H1 (cell line): ENCODE measurements around the gene SLC25A38. TPM values are rescaled to one million over a fixed set of nuclear protein-coding genes. Genes with fewer than 3 reads are reported as not detected.

ENCODE experiments used
- CTCF ChIA-PET: fragments of 300-600 bp; sonication (Branson Sonifier 250); formaldehyde crosslinking; loops from one replicate; lab custom pipeline; 2021; ENCODE audit not compliant: partially characterized antibody; lab: Charles Lee
- POLR2A ChIA-PET: fragments of 300-600 bp; sonication (Branson Sonifier 250); formaldehyde crosslinking; loops from one replicate; lab custom pipeline; 2021; ENCODE audit warnings: inconsistent platforms; ENCODE audit not compliant: partially characterized antibody; lab: Charles Lee
- DNase-seq, 2 experiments: peaks; one replicate each; pipeline versions ENCODE4 v3.0.0 to v3.0.0-alpha.2; 2010 to 2022; ENCODE audit warnings: low spot score in 2 of 2, low read depth in 1 of 2, mixed read lengths in 1 of 2
- FAIRE-seq: peaks from 2 replicates; lab custom pipeline; 2011; peaks lifted over from hg19 to GRCh38; lab: Jason Lieb, UNC
- H2AFZ ChIP-seq: 2 replicates; pipeline ENCODE4 v1.8.1; 2012; ENCODE audit warnings: low read length, inconsistent platforms
- H2AK5ac ChIP-seq: 2 replicates; pipeline ENCODE4 v1.6.1; 2013; ENCODE audit warnings: low read depth, low read length
- H2BK120ac ChIP-seq: replicated peaks from 2 replicates; pipeline ENCODE3; 2013; ENCODE audit warnings: low read depth, low read length, inconsistent platforms
- H2BK12ac ChIP-seq: 2 replicates; pipeline ENCODE4 v1.6.1; 2013; ENCODE audit warnings: low read depth, low read length
- H2BK15ac ChIP-seq: 2 replicates; pipeline ENCODE4 v1.6.1; 2013; ENCODE audit warnings: low read length
- H2BK20ac ChIP-seq: 2 replicates; pipeline ENCODE4 v1.6.1; 2013; ENCODE audit warnings: low read length
- H2BK5ac ChIP-seq: 2 replicates; pipeline ENCODE4 v1.6.1; 2013; ENCODE audit warnings: low read depth, low read length
- H3K14ac ChIP-seq: 2 replicates; pipeline ENCODE4 v1.6.1; 2013; ENCODE audit warnings: inconsistent platforms; ENCODE audit not compliant: insufficient read length
- H3K18ac ChIP-seq: 2 replicates; pipeline ENCODE4 v1.6.1; 2013; ENCODE audit warnings: low read length; ENCODE audit errors: extremely low read depth
- H3K23ac ChIP-seq: 2 replicates; pipeline ENCODE4 v1.6.1; 2013; ENCODE audit warnings: inconsistent platforms; ENCODE audit not compliant: insufficient read length
- H3K23me2 ChIP-seq: 2 replicates; pipeline ENCODE4 v1.6.1; 2013; ENCODE audit warnings: low read depth, low read length
- H3K27ac ChIP-seq: 2 replicates; pipeline ENCODE4 v1.6.1; 2011; ENCODE audit warnings: low read depth, low read length, inconsistent platforms
- H3K27me3 ChIP-seq, 4 experiments: replicated peaks in 1 of 4; 1 replicate in 1 of 4; 2 replicates in 3 of 4; pipeline versions ENCODE4 v1.6.1 to v1.8.1; 2011 to 2013; ENCODE audit warnings: low read length in 3 of 4, mild to moderate bottlenecking in 3 of 4, inconsistent platforms in 2 of 4, mixed read lengths in 2 of 4, moderate library complexity in 1 of 4; ENCODE audit not compliant: control insufficient read depth in 3 of 4, insufficient read depth in 3 of 4; ENCODE audit errors: extremely low read depth in 1 of 4
- H3K36me3 ChIP-seq, 4 experiments: 2 replicates each; pipeline versions ENCODE4 v1.6.1 to v1.8.1; 2011 to 2013; ENCODE audit warnings: mild to moderate bottlenecking in 4 of 4, low read length in 3 of 4, moderate library complexity in 2 of 4, control low read depth in 1 of 4, inconsistent platforms in 1 of 4; ENCODE audit not compliant: insufficient read depth in 4 of 4, control insufficient read depth in 2 of 4
- H3K4ac ChIP-seq: replicated peaks from 2 replicates; pipeline ENCODE3; 2013; ENCODE audit warnings: low read length, low read depth, mixed read lengths, inconsistent platforms; ENCODE audit not compliant: insufficient read length
- H3K4me1 ChIP-seq, 4 experiments: replicated peaks in 1 of 4; 1 replicate in 1 of 4; 2 replicates in 3 of 4; pipeline versions ENCODE4 v1.6.1 to v1.8.1; 2011 to 2013; ENCODE audit warnings: low read length in 3 of 4, inconsistent platforms in 2 of 4, mixed read lengths in 1 of 4; ENCODE audit not compliant: insufficient read depth in 4 of 4, control insufficient read depth in 3 of 4
- H3K4me2 ChIP-seq, 2 experiments: 2 replicates each; pipeline versions ENCODE4 v1.6.1 to v1.8.1; 2011 to 2013; ENCODE audit warnings: low read depth in 2 of 2, low read length in 2 of 2, control low read depth in 1 of 2, inconsistent platforms in 1 of 2, mild to moderate bottlenecking in 1 of 2; ENCODE audit not compliant: insufficient read depth in 1 of 2
- H3K4me3 ChIP-seq, 4 experiments: fragments of 200-600, 300-600 bp in 1 of 4; sonication (generic), shearing (Covaris generic), sonication (Bioruptor Twin) in 1 of 4; 2 replicates each; pipeline versions ENCODE4 v1.5.1 to v1.8.1; 2011 to 2016; ENCODE audit warnings: low read length in 4 of 4, low read depth in 3 of 4, control low read depth in 2 of 4, inconsistent platforms in 2 of 4, mild to moderate bottlenecking in 2 of 4, mixed read lengths in 1 of 4, moderate library complexity in 1 of 4; ENCODE audit not compliant: insufficient read depth in 2 of 4; ENCODE audit errors: extremely low read depth in 1 of 4
- H3K56ac ChIP-seq: replicated peaks from 2 replicates; pipeline ENCODE3; 2013; ENCODE audit warnings: low read depth, mild to moderate bottlenecking, mixed read lengths, low read length, inconsistent platforms; ENCODE audit not compliant: insufficient read length
- H3K79me1 ChIP-seq: 2 replicates; pipeline ENCODE4 v1.6.1; 2013; ENCODE audit warnings: low read depth, low read length, control low read depth
- H3K79me2 ChIP-seq, 2 experiments: 2 replicates each; pipeline versions ENCODE4 v1.6.1 to v1.8.1; 2012 to 2013; ENCODE audit warnings: low read length in 2 of 2, mild to moderate bottlenecking in 2 of 2, inconsistent platforms in 1 of 2; ENCODE audit not compliant: insufficient read depth in 2 of 2, control insufficient read depth in 1 of 2
- H3K9ac ChIP-seq, 4 experiments: replicated peaks in 1 of 4; 1 replicate in 1 of 4; 2 replicates in 3 of 4; pipeline versions ENCODE4 v1.6.1 to v1.8.1; 2011 to 2013; ENCODE audit warnings: low read depth in 3 of 4, low read length in 3 of 4, control low read depth in 2 of 4, mild to moderate bottlenecking in 2 of 4, moderate library complexity in 2 of 4, inconsistent platforms in 1 of 4; ENCODE audit errors: extremely low read depth in 1 of 4
- H3K9me3 ChIP-seq, 2 experiments: 2 replicates each; pipeline versions ENCODE4 v1.6.1 to v1.8.1; 2012 to 2013; ENCODE audit warnings: mild to moderate bottlenecking in 2 of 2, moderate library complexity in 2 of 2, control low read depth in 1 of 2, inconsistent platforms in 1 of 2, low read depth in 1 of 2, low read length in 1 of 2, mixed read lengths in 1 of 2; ENCODE audit not compliant: insufficient read depth in 2 of 2
- H4K20me1 ChIP-seq, 2 experiments: replicated peaks in 1 of 2; 2 replicates each; pipeline versions ENCODE3 to v1.8.1; 2011 to 2013; ENCODE audit warnings: inconsistent platforms in 2 of 2, low read length in 2 of 2, mild to moderate bottlenecking in 1 of 2; ENCODE audit not compliant: insufficient read depth in 2 of 2, control insufficient read depth in 1 of 2
- H4K5ac ChIP-seq: 2 replicates; pipeline ENCODE4 v1.6.1; 2013; ENCODE audit warnings: low read length, low read depth, mixed read lengths, inconsistent platforms; ENCODE audit not compliant: insufficient read length
- H4K8ac ChIP-seq: 2 replicates; pipeline ENCODE4 v1.8.0; 2013; ENCODE audit warnings: mild to moderate bottlenecking, moderate library complexity, low read length, inconsistent platforms; ENCODE audit not compliant: insufficient read depth; ENCODE audit errors: extremely low read depth
- H4K91ac ChIP-seq: replicated peaks from 2 replicates; pipeline ENCODE3; 2013; ENCODE audit warnings: low read length, mixed read lengths, inconsistent platforms; ENCODE audit not compliant: insufficient read length
- BCL11A ChIP-seq, 2 experiments: IDR thresholded peaks; one replicate each; pipeline ENCODE4 v1.6.1; 2011; ENCODE audit warnings: low read depth in 2 of 2, low read length in 2 of 2, mild to moderate bottlenecking in 2 of 2
- CHD1 ChIP-seq: IDR thresholded peaks from 2 replicates; pipeline ENCODE4 v1.6.1; 2012; ENCODE audit warnings: low read depth, low read length, improper control_type of control experiment
- E2F6 ChIP-seq: IDR thresholded peaks from 2 replicates; pipeline ENCODE4 v1.6.1; 2012; ENCODE audit warnings: inconsistent platforms
- GABPA ChIP-seq: IDR thresholded peaks from 2 replicates; pipeline ENCODE4 v1.6.1; 2011; ENCODE audit warnings: mild to moderate bottlenecking, low read length, moderate library complexity, borderline replicate concordance; ENCODE audit not compliant: insufficient read depth
- GTF2F1 ChIP-seq: IDR thresholded peaks from 2 replicates; pipeline ENCODE4 v1.6.1; 2012; ENCODE audit warnings: low read depth, low read length, improper control_type of control experiment, borderline replicate concordance
- MAFK ChIP-seq: IDR thresholded peaks from 2 replicates; pipeline ENCODE4 v1.6.1; 2012; ENCODE audit warnings: low read depth, mild to moderate bottlenecking, improper control_type of control experiment, low read length
- RAD21 ChIP-seq, 2 experiments: IDR thresholded peaks in 1 of 2; conservative IDR thresholded peaks in 1 of 2; 2 replicates each; pipeline ENCODE4 v1.6.1; 2011; ENCODE audit warnings: low read depth in 2 of 2, low read length in 2 of 2, improper control_type of control experiment in 1 of 2, inconsistent platforms in 1 of 2, mild to moderate bottlenecking in 1 of 2, moderate library complexity in 1 of 2
- RNF2 ChIP-seq: fragments of 200-900, 300-1000 bp; sonication (generic); IDR thresholded peaks from 2 replicates; pipeline ENCODE4 v1.7.1; 2016; ENCODE audit warnings: borderline replicate concordance, low read depth, mild to moderate bottlenecking, antibody characterized with exemption, low read length; ENCODE audit not compliant: poor library complexity, severe bottlenecking; ENCODE audit errors: missing control alignments
- SAP30 ChIP-seq: fragments of 300-600 bp; sonication (generic); IDR thresholded peaks from 2 replicates; pipeline ENCODE4 v1.7.1; 2012; ENCODE audit warnings: low read length, moderate library complexity, mild to moderate bottlenecking, inconsistent platforms; ENCODE audit not compliant: insufficient read depth, insufficient replicate concordance
- SRF ChIP-seq: IDR thresholded peaks from 2 replicates; pipeline ENCODE4 v1.6.1; 2011; ENCODE audit warnings: mild to moderate bottlenecking, low read depth, low read length, moderate library complexity
- YY1 ChIP-seq: IDR thresholded peaks from 2 replicates; pipeline ENCODE4 v1.6.1; 2011; ENCODE audit warnings: low read depth, mild to moderate bottlenecking, low read length
- ZNF274 ChIP-seq: IDR thresholded peaks from 2 replicates; pipeline ENCODE4 v1.7.0; 2012; ENCODE audit warnings: low read length, borderline replicate concordance; ENCODE audit errors: extremely low read depth
- WGBS, 2 experiments: shearing (Covaris generic) in 1 of 2; methylation state at CpG; one replicate each; pipeline versions ENCODE4 v1.1.6 to v1.1.7; 2013 to 2015; ENCODE audit warnings: low lambda C conversion rate in 2 of 2, mixed read lengths in 2 of 2, inconsistent platforms in 1 of 2, low coverage in 1 of 2, missing lambda C conversion rate in 1 of 2; ENCODE audit not compliant: insufficient replicate concordance in 2 of 2, insufficient coverage in 1 of 2, insufficient read length in 1 of 2; ENCODE audit errors: extremely low coverage in 1 of 2, missing lambda C conversion rate in 1 of 2; 5-methylcytosine and 5-hydroxymethylcytosine counted together
- polyA plus RNA-seq, 7 experiments: library from polyadenylated mRNA; depleted of rRNA in 3 of 7; stranded (reverse) in 5 of 7; unstranded in 2 of 7; fragments of >200 nt in 5 of 7; fragments of 200-250 nt in 2 of 7; gene quantifications; 1 replicate in 5 of 7; 2 replicates in 1 of 7; 4 replicates in 1 of 7; pipeline versions ENCODE4 v1.2.1 to v1.2.3, GENCODE V29; 2011 to 2013; ENCODE audit warnings: missing spikeins in 2 of 7, mixed read lengths in 2 of 7
- total RNA-seq: library from RNA; stranded (reverse); fragmentation: NEBNext Ultra II Directional; extraction: Animal tissue kit (Norgen Biotek cat#: 25700); gene quantifications from 2 replicates; pipeline ENCODE4 v1.2.1, GENCODE V29; 2021

SLC25A38 gene
- total and polyA plus RNA-seq, 2 of the 8 experiments (the other 6 are each of a cell fraction or from before 2014, with no cell fraction given), result 41.2 to 45.8 TPM

GRCh38 chr3:39446444-39446843 is 63.3 kb downstream of the SLC25A38 start:
- TF ChIP-seq SRF (no peak), GTF2F1 (no peak), SAP30 (no peak), YY1 (no peak), BCL11A (IDR thresholded peaks at IDR 0.05; ENCODE audit: low read depth in 2 of 2, low read length in 2 of 2) (no peak), CHD1 (no peak), GABPA (no peak), E2F6 (no peak), MAFK (no peak), RNF2 (no peak), ZNF274 (no peak), RAD21 (IDR thresholded peaks at IDR 0.05 in 1 of 2, conservative IDR thresholded peaks at IDR 0.05 in 1 of 2; ENCODE audit: low read depth in 2 of 2, low read length in 2 of 2) (no peak)
- H3K4me3 ChIP-seq, result no peak overlapping the region
- no peak overlapping the region for H2BK20ac ChIP-seq
- H3K23ac ChIP-seq, result no peak overlapping the region
- H2BK12ac ChIP-seq, result no peak overlapping the region
- ChIA-PET POLR2A (interaction anchor here (1.2 to 2.7 kb wide), 2 partner anchors 32 to 38 kb away, joined by 3 to 10 read pairs; no protein-coding TSS in a partner anchor), CTCF (interaction anchor here (0.5 to 9.9 kb wide), 24 partner anchors 12 to 1782 kb away, joined by 3 to 122 read pairs (median 4); partner anchors contain the start of gene MOBP)
- H2BK5ac ChIP-seq, result no peak overlapping the region
- H3K4me1 ChIP-seq, result no peaks in the 10 kb centered on the region
- no peaks in the 10 kb centered on the region for H3K23me2 ChIP-seq
- 89% methylated on average over 2 of the region's 2 CpGs; no CpG with 5 or more reads in 1 of the 2 experiments for WGBS, 2 experiments
- H3K36me3 ChIP-seq, result no peaks in the 10 kb centered on the region
- no peaks in the 10 kb centered on the region for H3K27me3 ChIP-seq
- no peak overlapping the region for H2BK15ac ChIP-seq
- H3K9ac ChIP-seq, result no peak overlapping the region
- no peaks in the 10 kb centered on the region for H3K9me3 ChIP-seq
- no peak overlapping the region for H3K56ac ChIP-seq
- no peak overlapping the region for H2BK120ac ChIP-seq
- H3K14ac ChIP-seq, result no peak overlapping the region
- H2AK5ac ChIP-seq, result no peak overlapping the region
- no peak overlapping the region for H3K4ac ChIP-seq
- H4K91ac ChIP-seq, result no peak overlapping the region
- H3K79me1 ChIP-seq, result no peaks in the 10 kb centered on the region
- H2AFZ ChIP-seq, result no peak overlapping the region
- no peak overlapping the region for H4K5ac ChIP-seq
- no peak for DNase-seq
- no peak overlapping the region for H3K27ac ChIP-seq
- no peaks in the 10 kb centered on the region for H4K20me1 ChIP-seq
- H3K79me2 ChIP-seq, result no peaks in the 10 kb centered on the region
- FAIRE-seq, result no peak
- no peak overlapping the region for H4K8ac ChIP-seq
- no peak overlapping the region for H3K18ac ChIP-seq
- no peak overlapping the region for H3K4me2 ChIP-seq
